ENCODE results near the gene LMAN2.
"Not testable (repeated sequence)": the region's sequence is repeated elsewhere in the genome, so short reads cannot be mapped to it uniquely, and the experiment has no call there.

The LMAN2 gene

GRCh38 chr5:177364159-177364962 is 12.9 kb upstream of the LMAN2 start:
- DNase-seq (ENCODE audit: low spot score): no peak

GRCh38 chr5:177363565-177363964 is 12.1 kb upstream of the LMAN2 start:
- DNase-seq (ENCODE audit: low spot score): no peak

- peak; percentile 61 for DNase-seq (ENCODE audit: low spot score)
Observed at GRCh38 chr5:177362610-177363507, 11.4 kb upstream of the LMAN2 start.

GRCh38 chr5:177362292-177362609 is 10.8 kb upstream of the LMAN2 start:
- no peak for DNase-seq (ENCODE audit: low spot score)

GRCh38 chr5:177361418-177362291 is 10.2 kb upstream of the LMAN2 start:
- no peak for DNase-seq (ENCODE audit: low spot score)

- not testable (repeated sequence) for DNase-seq (ENCODE audit: low spot score)
Observed at GRCh38 chr5:177360740-177361139, 9.3 kb upstream of the LMAN2 start.

GRCh38 chr5:177359860-177360259 is 8.4 kb upstream of the LMAN2 start:
- DNase-seq (ENCODE audit: low spot score): no peak

GRCh38 chr5:177359451-177359851 is 8.0 kb upstream of the LMAN2 start:
- no peak for DNase-seq (ENCODE audit: low spot score)

- no peak for DNase-seq (ENCODE audit: low spot score)
Observed at GRCh38 chr5:177358370-177358819, 6.9 kb upstream of the LMAN2 start.

- no peak for DNase-seq (ENCODE audit: low spot score)
Observed at GRCh38 chr5:177357459-177358351, 6.2 kb upstream of the LMAN2 start, which contains the start of gene RGS14. Gene RGS14, plus strand, starts transcription at chr5:177357924. Its CDS starts 101 bp downstream, at chr5:177358025.

- DNase-seq (ENCODE audit: low spot score): no peak
Observed at GRCh38 chr5:177357146-177357458, 5.6 kb upstream of the LMAN2 start.

- no peak for DNase-seq (ENCODE audit: low spot score)
Observed at GRCh38 chr5:177356746-177357145, 5.3 kb upstream of the LMAN2 start.

- DNase-seq (ENCODE audit: low spot score): no peak
Observed at GRCh38 chr5:177355868-177356168, 4.3 kb upstream of the LMAN2 start.

GRCh38 chr5:177355162-177355867 is 3.8 kb upstream of the LMAN2 start:
- no peak for DNase-seq (ENCODE audit: low spot score)

GRCh38 chr5:177354711-177355110 is 3.2 kb upstream of the LMAN2 start:
- DNase-seq (ENCODE audit: low spot score): no peak

GRCh38 chr5:177354256-177354655 is 2.8 kb upstream of the LMAN2 start:
- DNase-seq (ENCODE audit: low spot score): no peak

- DNase-seq (ENCODE audit: low spot score): no peak
Observed at GRCh38 chr5:177353093-177353492, 1.6 kb upstream of the LMAN2 start.

GRCh38 chr5:177350776-177351391 is 584 bp downstream of the LMAN2 start:
- peak; percentile 71 for DNase-seq (ENCODE audit: low spot score)

- no peak for DNase-seq (ENCODE audit: low spot score)
Observed at GRCh38 chr5:177349762-177350161, 1.7 kb downstream of the LMAN2 start.

GRCh38 chr5:177349362-177349647 is 2.2 kb downstream of the LMAN2 start:
- no peak for DNase-seq (ENCODE audit: low spot score)

- DNase-seq (ENCODE audit: low spot score): no peak
Observed at GRCh38 chr5:177347699-177348098, 3.8 kb downstream of the LMAN2 start.
